ENCODE results near the gene TBC1D16.

TBC1D16 gene

GRCh38 chr17:79918581-79919163 lies 117.0 kb downstream of the TBC1D16 start:
- Histone ChIP-seq H3K4me3 (IDR thresholded peaks at IDR 0.05; ENCODE audit: insufficient read depth, low read depth, low read length) (no peak overlapping the region), H3K4me2 (peak overlapping the region; percentile 2; the same call in 1 of the 2 replicates), H3K27ac (no peak overlapping the region), H3K36me3 (ENCODE audit: insufficient read depth) (no peaks in the 10 kb centered on the region), H3K4me1 (ENCODE audit: low read depth, poor library complexity, severe bottlenecking) (peaks cover 55% of the 10 kb centered on the region), H4K20me1 (ENCODE audit: insufficient read depth) (no peaks in the 10 kb centered on the region), H3K79me2 (ENCODE audit: insufficient read depth, low read depth) (no peaks in the 10 kb centered on the region), H3K9ac (no peak overlapping the region), H2AFZ (ENCODE audit: low read depth) (no peak overlapping the region), H3K27me3 (ENCODE audit: insufficient read depth, low read depth) (peaks cover 7% of the 10 kb centered on the region; the same call in 1 of the 2 replicates)
- TF ChIP-seq CTCF (conservative IDR thresholded peaks at IDR 0.05; ENCODE audit: low read depth, low read length): no peak

GRCh38 chr17:79917902-79918484 lies 117.7 kb downstream of the TBC1D16 start:
- peaks cover 7% of the 10 kb centered on the region; the same call in 1 of the 2 replicates for H3K27me3 ChIP-seq (ENCODE audit: insufficient read depth, low read depth)
- H3K4me2 ChIP-seq: peak overlapping the region; percentile 2; the same call in 1 of the 2 replicates
- H3K4me3 ChIP-seq (IDR thresholded peaks at IDR 0.05; ENCODE audit: insufficient read depth, low read depth, low read length): no peak overlapping the region
- no peaks in the 10 kb centered on the region for H3K36me3 ChIP-seq (ENCODE audit: insufficient read depth)
- no peak overlapping the region for H2AFZ ChIP-seq (ENCODE audit: low read depth)
- H3K4me1 ChIP-seq (ENCODE audit: low read depth, poor library complexity, severe bottlenecking): peaks cover 48% of the 10 kb centered on the region
- no peak overlapping the region for H3K9ac ChIP-seq
- no peaks in the 10 kb centered on the region for H3K79me2 ChIP-seq (ENCODE audit: insufficient read depth, low read depth)
- no peaks in the 10 kb centered on the region for H4K20me1 ChIP-seq (ENCODE audit: insufficient read depth)
- no peak overlapping the region for H3K27ac ChIP-seq
- no peak for TF ChIP-seq CTCF (conservative IDR thresholded peaks at IDR 0.05; ENCODE audit: low read depth, low read length)

GRCh38 chr17:79916991-79917901 lies 118.4 kb downstream of the TBC1D16 start:
- no peak overlapping the region for H3K4me2 ChIP-seq
- H3K4me1 ChIP-seq (ENCODE audit: low read depth, poor library complexity, severe bottlenecking): peaks cover 41% of the 10 kb centered on the region
- H3K79me2 ChIP-seq (ENCODE audit: insufficient read depth, low read depth): no peaks in the 10 kb centered on the region
- peaks cover 13% of the 10 kb centered on the region; the same call in 1 of the 2 replicates for H3K27me3 ChIP-seq (ENCODE audit: insufficient read depth, low read depth)
- no peak for TF ChIP-seq CTCF (conservative IDR thresholded peaks at IDR 0.05; ENCODE audit: low read depth, low read length)
- H4K20me1 ChIP-seq (ENCODE audit: insufficient read depth): no peaks in the 10 kb centered on the region
- no peak overlapping the region for H3K27ac ChIP-seq
- H2AFZ ChIP-seq (ENCODE audit: low read depth): no peak overlapping the region
- H3K9ac ChIP-seq: no peak overlapping the region
- H3K36me3 ChIP-seq (ENCODE audit: insufficient read depth): no peaks in the 10 kb centered on the region
- no peak overlapping the region for H3K4me3 ChIP-seq (IDR thresholded peaks at IDR 0.05; ENCODE audit: insufficient read depth, low read depth, low read length)

- no peak overlapping the region for H2AFZ ChIP-seq (ENCODE audit: low read depth)
- peaks cover 34% of the 10 kb centered on the region for H3K4me1 ChIP-seq (ENCODE audit: low read depth, poor library complexity, severe bottlenecking)
Observed at GRCh38 chr17:79916506-79916905, 119.2 kb downstream of the TBC1D16 start.

More at GRCh38 chr17:79916506-79916905, 119.2 kb downstream of the TBC1D16 start:
- H4K20me1 ChIP-seq (ENCODE audit: insufficient read depth): no peaks in the 10 kb centered on the region
- H3K27me3 ChIP-seq (ENCODE audit: insufficient read depth, low read depth): peaks cover 19% of the 10 kb centered on the region; the same call in 1 of the 2 replicates
- H3K4me3 ChIP-seq (IDR thresholded peaks at IDR 0.05; ENCODE audit: insufficient read depth, low read depth, low read length): no peak overlapping the region
- no peak for TF ChIP-seq CTCF (conservative IDR thresholded peaks at IDR 0.05; ENCODE audit: low read depth, low read length)
- H3K36me3 ChIP-seq (ENCODE audit: insufficient read depth): no peaks in the 10 kb centered on the region
- H3K9ac ChIP-seq: no peak overlapping the region
- no peak overlapping the region for H3K27ac ChIP-seq
- no peak overlapping the region for H3K4me2 ChIP-seq
- H3K79me2 ChIP-seq (ENCODE audit: insufficient read depth, low read depth): no peaks in the 10 kb centered on the region

Data from KMS-11 (cell line).